IgD-negative memory B cell (primary cell): Measurements from ENCODE around the gene NMBR. TPM values are rescaled to one million over a fixed set of nuclear protein-coding genes. Genes with fewer than 3 reads are reported as not detected.
"Not testable (repeated sequence)": the region's sequence is repeated elsewhere in the genome, so short reads cannot be mapped to it uniquely, and the experiment has no call there.

Source experiments
- H3K27ac Mint-ChIP-seq, 3 donors: one replicate each; pipeline ENCODE4 v1.8.0; 2020 to 2022; ENCODE audit warnings: mild to moderate bottlenecking in 3 of 3, mixed read lengths in 3 of 3, moderate library complexity in 1 of 3
- H3K27me3 Mint-ChIP-seq: one replicate; pipeline ENCODE4 v1.8.0; 2021; ENCODE audit warnings: mixed read lengths
- H3K36me3 Mint-ChIP-seq: one replicate; pipeline ENCODE4 v1.8.0; 2020; ENCODE audit warnings: mild to moderate bottlenecking, mixed read lengths
- H3K4me1 Mint-ChIP-seq, 3 donors: one replicate each; pipeline ENCODE4 v1.8.0; 2020 to 2022; ENCODE audit warnings: mixed read lengths in 3 of 3, mild to moderate bottlenecking in 1 of 3
- H3K4me3 Mint-ChIP-seq, 4 donors: one replicate each; pipeline ENCODE4 v1.8.0; 2020 to 2022; ENCODE audit warnings: mild to moderate bottlenecking in 4 of 4, mixed read lengths in 4 of 4, moderate library complexity in 3 of 4
- H3K9me3 Mint-ChIP-seq, 3 donors: one replicate each; pipeline ENCODE4 v1.8.0; 2020 to 2021; ENCODE audit warnings: mixed read lengths in 3 of 3, mild to moderate bottlenecking in 1 of 3
- polyA plus RNA-seq: library from polyadenylated mRNA; unstranded; fragments of 300-500 nt; fragmentation: Illumina TruSeq; gene quantifications from one replicate; pipeline ENCODE4 v1.2.3, GENCODE V29; 2021

The NMBR gene
- polyA plus RNA-seq, 1 donor from 2014 or later = not detected

GRCh38 chr6:142055219-142055618 lies 91.7 kb downstream of the NMBR start:
- no peak overlapping the region for H3K27ac Mint-ChIP-seq
- H3K27me3 Mint-ChIP-seq = no peaks in the 10 kb centered on the region
- H3K9me3 Mint-ChIP-seq = peaks cover 0 to 8% (median 7%) of the 10 kb centered on the region in 3 donors
- no peak overlapping the region for H3K4me3 Mint-ChIP-seq
- no peaks in the 10 kb centered on the region for H3K4me1 Mint-ChIP-seq
- H3K36me3 Mint-ChIP-seq = peaks cover 2% of the 10 kb centered on the region

DNA sequence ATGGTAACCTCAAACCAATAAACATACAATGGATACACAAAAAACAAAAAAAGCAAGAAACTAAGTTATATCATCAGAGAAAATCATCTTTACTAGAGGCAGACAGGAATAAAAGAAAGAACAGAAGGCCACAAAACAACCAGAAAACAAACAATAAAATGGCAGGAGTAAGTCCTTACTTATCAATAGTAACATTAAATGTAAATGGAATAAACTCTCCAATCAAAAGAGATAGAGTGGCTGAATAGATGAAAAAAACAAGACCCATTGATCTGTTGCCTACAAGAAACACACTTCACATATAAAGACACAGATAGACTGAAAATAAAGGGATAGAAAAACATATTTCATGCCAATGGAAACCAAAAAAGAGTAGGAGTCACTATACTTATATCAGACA lies 95.5 kb downstream of the NMBR start:
- H3K4me3 Mint-ChIP-seq = no peak overlapping the region
- peaks cover 0 to 1% (median 0%) of the 10 kb centered on the region in 3 donors for H3K4me1 Mint-ChIP-seq

GRCh38 chr6:142048593-142048980 lies 98.3 kb downstream of the NMBR start:
- H3K36me3 Mint-ChIP-seq = peaks cover 2% of the 10 kb centered on the region

More for the DNA sequence above, 95.5 kb downstream of the NMBR start:
- H3K27ac Mint-ChIP-seq = no peak overlapping the region
- peaks cover 3 to 11% (median 8%) of the 10 kb centered on the region in 3 donors for H3K9me3 Mint-ChIP-seq
- no peaks in the 10 kb centered on the region for H3K27me3 Mint-ChIP-seq
- H3K36me3 Mint-ChIP-seq = peaks cover 2% of the 10 kb centered on the region

GRCh38 chr6:142047934-142048592 lies 98.9 kb downstream of the NMBR start:
- no peaks in the 10 kb centered on the region for H3K27me3 Mint-ChIP-seq
- H3K4me1 Mint-ChIP-seq = peaks cover 0 to 1% (median 0%) of the 10 kb centered on the region in 3 donors
- H3K27ac Mint-ChIP-seq = no peak overlapping the region
- H3K4me3 Mint-ChIP-seq = no peak overlapping the region
- peaks cover 3 to 11% (median 8%) of the 10 kb centered on the region in 3 donors for H3K9me3 Mint-ChIP-seq
- H3K36me3 Mint-ChIP-seq = no peaks in the 10 kb centered on the region

More at GRCh38 chr6:142048593-142048980, 98.3 kb downstream of the NMBR start:
- Mint-ChIP-seq H3K4me1 (peaks cover 0 to 1% (median 0%) of the 10 kb centered on the region in 3 donors), H3K27me3 (no peaks in the 10 kb centered on the region), H3K4me3 (no peak overlapping the region), H3K9me3 (peaks cover 3 to 11% (median 8%) of the 10 kb centered on the region in 3 donors), H3K27ac (no peak overlapping the region)

DNA sequence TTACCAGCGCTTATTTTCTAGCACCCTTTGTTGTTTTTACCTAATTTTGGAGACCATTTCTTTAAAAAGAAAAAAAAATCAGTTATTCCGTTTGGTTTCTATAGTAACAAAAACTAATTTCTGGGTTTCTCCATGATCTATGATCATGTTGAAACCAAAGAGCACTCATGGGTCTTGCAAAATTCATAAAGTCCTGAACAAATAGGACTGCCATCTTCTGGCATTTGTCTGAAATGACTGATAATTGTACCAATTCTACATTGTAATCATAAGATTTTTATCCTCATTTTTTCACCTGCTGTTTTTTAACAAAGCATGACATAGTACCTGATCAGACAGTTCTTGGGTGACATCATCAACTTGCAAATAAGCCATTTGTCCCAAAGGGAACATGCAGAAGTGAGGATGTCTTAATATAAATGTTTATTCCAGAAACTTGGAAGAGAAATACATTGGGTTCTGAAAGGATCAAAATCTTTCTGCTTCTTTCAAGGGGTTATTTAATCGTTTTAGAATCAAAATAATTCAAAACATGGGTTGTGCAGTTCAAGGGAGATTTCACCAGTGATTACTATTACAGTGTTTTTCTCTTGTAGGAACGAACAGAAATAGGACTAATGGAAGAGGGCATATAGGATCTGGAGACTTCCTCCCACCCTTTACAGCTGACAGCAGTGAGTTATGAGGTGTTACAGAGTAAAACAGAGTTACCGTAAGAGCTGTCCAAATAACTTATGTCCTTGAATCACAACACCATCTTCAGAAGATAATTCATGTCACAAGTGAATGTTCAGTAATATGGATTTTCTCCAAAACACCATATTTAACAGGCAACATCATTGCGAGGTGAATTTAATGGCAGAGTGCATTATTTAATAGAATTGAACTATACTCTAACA lies 101.3 kb downstream of the NMBR start:
- Mint-ChIP-seq H3K9me3 (peaks cover 2 to 4% (median 3%) of the 10 kb centered on the region in 3 donors), H3K27me3 (no peaks in the 10 kb centered on the region)

GRCh38 chr6:142035890-142036289 lies 111.0 kb downstream of the NMBR start:
- Mint-ChIP-seq H3K27ac (no peak overlapping the region), H3K9me3 (peaks cover 0 to 5% (median 3%) of the 10 kb centered on the region in 3 donors), H3K36me3 (no peaks in the 10 kb centered on the region), H3K4me3 (no peak overlapping the region), H3K4me1 (no peaks in the 10 kb centered on the region), H3K27me3 (no peaks in the 10 kb centered on the region)

More for the DNA sequence above, 101.3 kb downstream of the NMBR start:
- no peak overlapping the region for H3K27ac Mint-ChIP-seq
- H3K4me1 Mint-ChIP-seq = peaks cover 0 to 1% (median 0%) of the 10 kb centered on the region in 3 donors
- no peaks in the 10 kb centered on the region for H3K36me3 Mint-ChIP-seq
- H3K4me3 Mint-ChIP-seq = no peak overlapping the region

- Mint-ChIP-seq H3K36me3 (no peaks in the 10 kb centered on the region), H3K4me3 (no peak overlapping the region), H3K9me3 (peaks cover 4 to 15% (median 9%) of the 10 kb centered on the region in 3 donors), H3K27ac (no peak overlapping the region), H3K27me3 (no peaks in the 10 kb centered on the region), H3K4me1 (no peaks in the 10 kb centered on the region)
Observed at GRCh38 chr6:142031035-142031434, 115.9 kb downstream of the NMBR start.

DNA sequence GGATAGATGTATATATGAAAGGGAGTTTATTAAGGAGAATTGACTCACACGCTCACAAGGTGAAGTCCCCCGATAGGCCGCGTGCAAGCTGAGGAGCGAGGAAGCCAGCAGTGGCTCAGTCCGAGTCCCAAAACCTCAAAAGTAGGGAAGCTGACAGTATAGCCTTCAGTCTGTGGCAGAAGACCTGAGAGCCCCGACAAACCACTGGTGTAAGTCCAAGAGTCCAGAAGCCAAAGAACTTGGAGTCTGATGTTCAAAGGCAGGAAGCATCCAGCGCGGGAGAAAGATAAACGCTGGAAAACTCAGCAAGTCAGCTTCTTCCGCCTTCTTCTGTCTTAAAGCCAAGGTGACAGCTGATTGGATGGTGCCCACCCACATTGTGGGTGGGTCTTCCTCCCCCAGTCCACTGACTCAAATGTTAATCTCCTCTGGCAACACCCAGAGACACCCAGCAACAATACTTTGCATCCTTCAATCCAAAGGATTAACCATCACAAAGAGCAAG lies 116.8 kb downstream of the NMBR start:
- H3K27ac Mint-ChIP-seq = peak overlapping the region in 1 of 3 donors; percentile 68

GRCh38 chr6:142028527-142028926 lies 118.4 kb downstream of the NMBR start:
- no peaks in the 10 kb centered on the region for H3K27me3 Mint-ChIP-seq
- no peaks in the 10 kb centered on the region for H3K4me1 Mint-ChIP-seq
- peaks cover 4 to 15% (median 4%) of the 10 kb centered on the region in 3 donors for H3K9me3 Mint-ChIP-seq
- no peaks in the 10 kb centered on the region for H3K36me3 Mint-ChIP-seq
- H3K4me3 Mint-ChIP-seq = no peak overlapping the region
- no peak overlapping the region for H3K27ac Mint-ChIP-seq

More for the DNA sequence above, 116.8 kb downstream of the NMBR start:
- no peaks in the 10 kb centered on the region for H3K4me1 Mint-ChIP-seq
- peaks cover 4 to 15% (median 9%) of the 10 kb centered on the region in 3 donors for H3K9me3 Mint-ChIP-seq
- H3K36me3 Mint-ChIP-seq = no peaks in the 10 kb centered on the region
- no peaks in the 10 kb centered on the region for H3K27me3 Mint-ChIP-seq
- peak overlapping the region in 3 of 4 donors; percentile 59 to 88 (median 74) for H3K4me3 Mint-ChIP-seq

DNA sequence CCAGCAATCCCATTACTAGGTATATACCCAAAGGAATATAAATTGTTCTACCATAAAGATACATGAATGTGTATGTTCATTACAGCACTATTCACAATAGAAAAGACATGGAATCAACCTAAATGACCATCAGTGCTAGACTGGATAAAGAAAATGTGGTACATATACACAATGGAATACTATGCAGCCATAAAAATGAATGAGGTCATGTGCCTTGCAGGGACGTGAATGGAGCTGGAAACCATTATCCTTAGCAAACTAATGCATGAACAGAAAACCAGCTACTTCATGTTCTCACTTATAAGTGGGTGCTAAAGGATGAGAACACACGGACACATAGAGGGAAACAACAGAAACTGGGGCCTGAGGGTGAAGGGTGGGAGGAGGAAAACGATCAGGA lies 119.1 kb downstream of the NMBR start:
- not testable (repeated sequence) for H3K36me3 Mint-ChIP-seq, H3K4me3 Mint-ChIP-seq, H3K4me1 Mint-ChIP-seq, H3K27me3 Mint-ChIP-seq, H3K27ac Mint-ChIP-seq
- peaks cover 4 to 15% (median 4%) of the 10 kb centered on the region in 3 donors for H3K9me3 Mint-ChIP-seq

- peaks cover 4 to 15% (median 6%) of the 10 kb centered on the region in 3 donors for H3K9me3 Mint-ChIP-seq
- no peak overlapping the region for H3K4me3 Mint-ChIP-seq
- H3K36me3 Mint-ChIP-seq = no peaks in the 10 kb centered on the region
- no peaks in the 10 kb centered on the region for H3K27me3 Mint-ChIP-seq
- no peak overlapping the region for H3K27ac Mint-ChIP-seq
- H3K4me1 Mint-ChIP-seq = no peaks in the 10 kb centered on the region
Observed at GRCh38 chr6:142027074-142027473, 119.8 kb downstream of the NMBR start.

GRCh38 chr6:142026471-142026870 lies 120.5 kb downstream of the NMBR start:
- Mint-ChIP-seq H3K36me3 (no peaks in the 10 kb centered on the region), H3K9me3 (peaks cover 4 to 15% (median 7%) of the 10 kb centered on the region in 3 donors), H3K4me1 (no peaks in the 10 kb centered on the region), H3K27me3 (no peaks in the 10 kb centered on the region), H3K27ac (no peak overlapping the region), H3K4me3 (no peak overlapping the region)
